Activated CD4-positive, alpha-beta memory T cell treated with anti-CD3 and anti-CD28 coated beads, Interleukin-2, amount 10 ng/mL, durations not matched to agents 7 days and 5 days (primary cell): ENCODE data around the gene DOK6. TPM values are rescaled to one million over a fixed set of nuclear protein-coding genes. Genes with fewer than 3 reads are reported as not detected.

ENCODE experiments used
- CTCF ChIA-PET: fragments of 350-600 bp; sonication (Branson Sonifier 250); formaldehyde crosslinking; loops from one replicate; lab custom pipeline; 2021; ENCODE audit warnings: antibody characterized with exemption, inconsistent platforms; lab: Charles Lee
- POLR2A ChIA-PET: fragments of 350-600 bp; sonication (Branson Sonifier 250); formaldehyde crosslinking; loops from one replicate; lab custom pipeline; 2021; ENCODE audit warnings: antibody characterized with exemption; lab: Charles Lee
- DNase-seq: peaks from one replicate; pipeline ENCODE4 v3.0.0-alpha.2; 2020
- H3K27ac Mint-ChIP-seq: one replicate; pipeline ENCODE4 v1.8.0; 2021; ENCODE audit warnings: mild to moderate bottlenecking, mixed read lengths
- H3K27me3 Mint-ChIP-seq: one replicate; pipeline ENCODE4 v1.8.0; 2021; ENCODE audit warnings: mixed read lengths
- H3K36me3 Mint-ChIP-seq: one replicate; pipeline ENCODE4 v1.8.0; 2021; ENCODE audit warnings: low read depth, mixed read lengths
- H3K4me1 Mint-ChIP-seq: one replicate; pipeline ENCODE4 v1.8.0; 2021; ENCODE audit warnings: mixed read lengths
- H3K4me3 Mint-ChIP-seq: one replicate; pipeline ENCODE4 v1.8.0; 2021; ENCODE audit warnings: mild to moderate bottlenecking, mixed read lengths
- H3K9me3 Mint-ChIP-seq: one replicate; pipeline ENCODE4 v1.8.0; 2021; ENCODE audit warnings: mixed read lengths
- total RNA-seq, 2 experiments: library from RNA; stranded (reverse); gene quantifications; one replicate each; pipeline ENCODE4 v1.2.3, GENCODE V29; 2021

DOK6 gene
- total RNA-seq, 2 experiments from 2014 or later: not detected

- ChIA-PET CTCF (no interaction called here), POLR2A (no interaction called here)
- no peaks in the 10 kb centered on the region for H3K36me3 Mint-ChIP-seq
- peaks cover 2% of the 10 kb centered on the region for H3K27me3 Mint-ChIP-seq
- no peaks in the 10 kb centered on the region for H3K4me1 Mint-ChIP-seq
- DNase-seq: no peak
- no peak overlapping the region for H3K4me3 Mint-ChIP-seq
- H3K9me3 Mint-ChIP-seq: no peaks in the 10 kb centered on the region
- no peak overlapping the region for H3K27ac Mint-ChIP-seq
Observed at GRCh38 chr18:69480460-69480859, 79.8 kb downstream of the DOK6 start.

- H3K9me3 Mint-ChIP-seq: no peaks in the 10 kb centered on the region
Observed at GRCh38 chr18:69483574-69483973, 82.9 kb downstream of the DOK6 start.

GRCh38 chr18:69484699-69485396 lies 84.2 kb downstream of the DOK6 start:
- Mint-ChIP-seq H3K36me3 (no peaks in the 10 kb centered on the region), H3K4me1 (no peaks in the 10 kb centered on the region), H3K27me3 (no peaks in the 10 kb centered on the region), H3K27ac (no peak overlapping the region), H3K9me3 (no peaks in the 10 kb centered on the region), H3K4me3 (no peak overlapping the region)
- DNase-seq: no peak
- CTCF ChIA-PET: interaction anchor here (0.8 kb wide), 1 partner anchor 9 kb away, joined by 3 read pairs; no protein-coding TSS in a partner anchor
- POLR2A ChIA-PET: no interaction called here

More at GRCh38 chr18:69483574-69483973, 82.9 kb downstream of the DOK6 start:
- CTCF ChIA-PET: no interaction called here
- H3K4me1 Mint-ChIP-seq: no peaks in the 10 kb centered on the region
- no peak overlapping the region for H3K27ac Mint-ChIP-seq
- no peak for DNase-seq
- H3K4me3 Mint-ChIP-seq: no peak overlapping the region
- no peaks in the 10 kb centered on the region for H3K36me3 Mint-ChIP-seq
- POLR2A ChIA-PET: no interaction called here
- peaks cover 2% of the 10 kb centered on the region for H3K27me3 Mint-ChIP-seq

- POLR2A ChIA-PET: no interaction called here
- Mint-ChIP-seq H3K9me3 (no peaks in the 10 kb centered on the region), H3K27me3 (no peaks in the 10 kb centered on the region), H3K4me3 (no peak overlapping the region), H3K4me1 (no peaks in the 10 kb centered on the region), H3K27ac (no peak overlapping the region), H3K36me3 (no peaks in the 10 kb centered on the region)
- CTCF ChIA-PET: no interaction called here
- DNase-seq: no peak
Observed at GRCh38 chr18:69487488-69488394, 87.1 kb downstream of the DOK6 start.

GRCh38 chr18:69490072-69490471 lies 89.4 kb downstream of the DOK6 start:
- Mint-ChIP-seq H3K4me1 (no peaks in the 10 kb centered on the region), H3K27me3 (no peaks in the 10 kb centered on the region), H3K27ac (no peak overlapping the region), H3K4me3 (no peak overlapping the region), H3K36me3 (no peaks in the 10 kb centered on the region), H3K9me3 (no peaks in the 10 kb centered on the region)
- POLR2A ChIA-PET: no interaction called here
- CTCF ChIA-PET: no interaction called here
- no peak for DNase-seq

- no peaks in the 10 kb centered on the region for H3K36me3 Mint-ChIP-seq
- no peak overlapping the region for H3K4me3 Mint-ChIP-seq
- H3K27me3 Mint-ChIP-seq: no peaks in the 10 kb centered on the region
- no peaks in the 10 kb centered on the region for H3K4me1 Mint-ChIP-seq
- no peaks in the 10 kb centered on the region for H3K9me3 Mint-ChIP-seq
- POLR2A ChIA-PET: no interaction called here
- no peak overlapping the region for H3K27ac Mint-ChIP-seq
- no peak for DNase-seq
- CTCF ChIA-PET: no interaction called here
Observed at GRCh38 chr18:69490813-69491212, 90.1 kb downstream of the DOK6 start.

- CTCF ChIA-PET: no interaction called here
- Mint-ChIP-seq H3K36me3 (no peaks in the 10 kb centered on the region), H3K4me1 (no peaks in the 10 kb centered on the region), H3K9me3 (no peaks in the 10 kb centered on the region), H3K27ac (no peak overlapping the region), H3K27me3 (no peaks in the 10 kb centered on the region), H3K4me3 (no peak overlapping the region)
- DNase-seq: no peak
- POLR2A ChIA-PET: no interaction called here
Observed at GRCh38 chr18:69491576-69491975, 90.9 kb downstream of the DOK6 start.

GRCh38 chr18:69492861-69493260 lies 92.2 kb downstream of the DOK6 start:
- ChIA-PET POLR2A (no interaction called here), CTCF (no interaction called here)
- DNase-seq: no peak
- Mint-ChIP-seq H3K4me1 (no peaks in the 10 kb centered on the region), H3K9me3 (no peaks in the 10 kb centered on the region), H3K27ac (no peak overlapping the region), H3K36me3 (no peaks in the 10 kb centered on the region), H3K27me3 (no peaks in the 10 kb centered on the region), H3K4me3 (no peak overlapping the region)

GRCh38 chr18:69494841-69495240 lies 94.2 kb downstream of the DOK6 start:
- ChIA-PET POLR2A (no interaction called here), CTCF (no interaction called here)
- no peaks in the 10 kb centered on the region for H3K9me3 Mint-ChIP-seq
- no peak overlapping the region for H3K4me3 Mint-ChIP-seq
- H3K36me3 Mint-ChIP-seq: no peaks in the 10 kb centered on the region
- H3K27me3 Mint-ChIP-seq: no peaks in the 10 kb centered on the region
- no peaks in the 10 kb centered on the region for H3K4me1 Mint-ChIP-seq
- no peak overlapping the region for H3K27ac Mint-ChIP-seq
- no peak for DNase-seq

- H3K27ac Mint-ChIP-seq: no peak overlapping the region
- H3K4me3 Mint-ChIP-seq: no peak overlapping the region
- no peaks in the 10 kb centered on the region for H3K9me3 Mint-ChIP-seq
- no peaks in the 10 kb centered on the region for H3K4me1 Mint-ChIP-seq
- POLR2A ChIA-PET: no interaction called here
- CTCF ChIA-PET: no interaction called here
- H3K36me3 Mint-ChIP-seq: no peaks in the 10 kb centered on the region
- no peaks in the 10 kb centered on the region for H3K27me3 Mint-ChIP-seq
- DNase-seq: no peak
Observed at GRCh38 chr18:69495338-69495737, 94.7 kb downstream of the DOK6 start.

- POLR2A ChIA-PET: no interaction called here
Observed at GRCh38 chr18:69495841-69496533, 95.3 kb downstream of the DOK6 start.

GRCh38 chr18:69518989-69519388 lies 118.3 kb downstream of the DOK6 start:
- no peaks in the 10 kb centered on the region for H3K9me3 Mint-ChIP-seq
- ChIA-PET POLR2A (no interaction called here), CTCF (no interaction called here)
- H3K4me1 Mint-ChIP-seq: no peaks in the 10 kb centered on the region
- DNase-seq: no peak
- H3K36me3 Mint-ChIP-seq: no peaks in the 10 kb centered on the region
- no peak overlapping the region for H3K27ac Mint-ChIP-seq
- H3K4me3 Mint-ChIP-seq: no peak overlapping the region
- no peaks in the 10 kb centered on the region for H3K27me3 Mint-ChIP-seq

More at GRCh38 chr18:69495841-69496533, 95.3 kb downstream of the DOK6 start:
- no peaks in the 10 kb centered on the region for H3K9me3 Mint-ChIP-seq
- DNase-seq: no peak
- H3K36me3 Mint-ChIP-seq: no peaks in the 10 kb centered on the region
- H3K27me3 Mint-ChIP-seq: no peaks in the 10 kb centered on the region
- H3K4me3 Mint-ChIP-seq: no peak overlapping the region
- CTCF ChIA-PET: no interaction called here
- H3K27ac Mint-ChIP-seq: no peak overlapping the region
- no peaks in the 10 kb centered on the region for H3K4me1 Mint-ChIP-seq

- no peaks in the 10 kb centered on the region for H3K27me3 Mint-ChIP-seq
- H3K9me3 Mint-ChIP-seq: no peaks in the 10 kb centered on the region
- no peak overlapping the region for H3K27ac Mint-ChIP-seq
- ChIA-PET POLR2A (no interaction called here), CTCF (no interaction called here)
- DNase-seq: no peak
- no peaks in the 10 kb centered on the region for H3K4me1 Mint-ChIP-seq
- H3K36me3 Mint-ChIP-seq: no peaks in the 10 kb centered on the region
- no peak overlapping the region for H3K4me3 Mint-ChIP-seq
Observed at GRCh38 chr18:69523582-69523981, 122.9 kb downstream of the DOK6 start.
